Vagina (tissue), 2 donors: ENCODE measurements around the gene PGLYRP4. TPM values are rescaled to one million over a fixed set of nuclear protein-coding genes. Genes with fewer than 3 reads are reported as not detected.

Experiments
- DNase-seq, 2 donors: peaks; one replicate each; pipeline ENCODE4 v3.0.0-alpha.2; 2017; ENCODE audit errors: extremely low spot score in 2 of 2
- H3K27ac ChIP-seq: fragments of 200-600 bp; sonication (generic); one replicate; pipeline ENCODE4 v1.5.1; 2019
- H3K27me3 ChIP-seq: fragments of 200-600 bp; sonication (generic); one replicate; pipeline ENCODE4 v1.5.1; 2019
- H3K36me3 ChIP-seq, 2 donors: fragments of 200-600 bp; sonication (generic); one replicate each; pipeline ENCODE4 v1.5.1; 2017 to 2019
- H3K4me1 ChIP-seq: fragments of 200-600 bp; sonication (generic); one replicate; pipeline ENCODE4 v1.5.1; 2019
- H3K4me3 ChIP-seq, 2 donors: fragments of 200-600 bp; sonication (generic); 1 replicate in 1 of 2; 2 replicates in 1 of 2; pipeline ENCODE4 v1.5.1; 2016 to 2019
- H3K9me3 ChIP-seq: fragments of 200-600 bp; sonication (generic); one replicate; pipeline ENCODE4 v1.5.1; 2019
- POLR2A ChIP-seq, 2 donors: fragments of 450-650 bp; IDR thresholded peaks; one replicate each; pipeline ENCODE4 v1.6.1; 2017; ENCODE audit warnings: antibody characterized with exemption in 2 of 2, mild to moderate bottlenecking in 2 of 2, moderate library complexity in 2 of 2
- POLR2AphosphoS5 ChIP-seq, 2 donors: sonication (generic); formaldehyde crosslinking; IDR thresholded peaks; one replicate each; pipeline ENCODE4 v1.9.0; 2017; ENCODE audit warnings: antibody characterized with exemption in 2 of 2, mild to moderate bottlenecking in 2 of 2, low read depth in 1 of 2; ENCODE audit not compliant: insufficient read depth in 1 of 2
- intact Hi-C: fragments of 100-400 bp; cut with DNase I; formaldehyde crosslinking; loops from one replicate; pipeline ENCODE4 v1.15.1; 2023
- total RNA-seq: library from RNA; depleted of rRNA; stranded (reverse); fragments of >200 nt; gene quantifications from one replicate; pipeline ENCODE4 v1.2.3, GENCODE V29; 2016
- TF ChIP-seq, protein P1 (sequence below), 3 experiments: fragments of 450-650 bp in 2 of 3; fragments of 200-600 bp in 1 of 3; sonication (generic) in 1 of 3; IDR thresholded peaks; one replicate each; pipeline ENCODE4 v1.5.1; 2017 to 2019; ENCODE audit warnings: antibody characterized with exemption in 3 of 3, mild to moderate bottlenecking in 2 of 3, moderate library complexity in 2 of 3

PGLYRP4 gene
- total RNA-seq, 1 donor from 2014 or later = 3.9 TPM

DNA sequence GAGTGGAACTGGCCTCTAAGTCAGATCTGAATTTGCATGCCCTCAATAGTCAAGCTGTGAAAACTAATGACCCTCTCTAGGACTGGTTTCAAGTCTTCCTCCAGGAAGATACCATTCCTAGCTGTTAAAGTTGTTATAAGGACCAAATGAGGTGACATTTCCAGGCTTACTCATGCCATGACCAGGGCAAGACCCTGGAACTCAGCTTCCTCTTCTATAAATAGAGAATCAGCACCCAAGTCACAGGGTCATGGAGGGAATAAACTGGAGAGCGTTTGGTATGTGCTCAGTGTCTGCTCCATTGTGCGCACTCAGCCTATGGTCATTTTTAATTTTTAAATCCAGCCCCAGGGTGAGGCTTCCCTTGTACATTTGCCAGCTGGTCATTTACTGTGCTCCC is 11.5 kb upstream of the PGLYRP4 start:
- no peaks in the 10 kb centered on the region for H3K27me3 ChIP-seq
- H3K9me3 ChIP-seq = no peaks in the 10 kb centered on the region
- H3K4me3 ChIP-seq = no peak overlapping the region
- DNase-seq = no peak
- TF ChIP-seq POLR2A (IDR thresholded peaks at IDR 0.05) (no peak), POLR2AphosphoS5 (IDR thresholded peaks at IDR 0.05; ENCODE audit: insufficient read depth in 1 of 2, low read depth in 1 of 2) (no peak)
- TF ChIP-seq, protein P1, sequence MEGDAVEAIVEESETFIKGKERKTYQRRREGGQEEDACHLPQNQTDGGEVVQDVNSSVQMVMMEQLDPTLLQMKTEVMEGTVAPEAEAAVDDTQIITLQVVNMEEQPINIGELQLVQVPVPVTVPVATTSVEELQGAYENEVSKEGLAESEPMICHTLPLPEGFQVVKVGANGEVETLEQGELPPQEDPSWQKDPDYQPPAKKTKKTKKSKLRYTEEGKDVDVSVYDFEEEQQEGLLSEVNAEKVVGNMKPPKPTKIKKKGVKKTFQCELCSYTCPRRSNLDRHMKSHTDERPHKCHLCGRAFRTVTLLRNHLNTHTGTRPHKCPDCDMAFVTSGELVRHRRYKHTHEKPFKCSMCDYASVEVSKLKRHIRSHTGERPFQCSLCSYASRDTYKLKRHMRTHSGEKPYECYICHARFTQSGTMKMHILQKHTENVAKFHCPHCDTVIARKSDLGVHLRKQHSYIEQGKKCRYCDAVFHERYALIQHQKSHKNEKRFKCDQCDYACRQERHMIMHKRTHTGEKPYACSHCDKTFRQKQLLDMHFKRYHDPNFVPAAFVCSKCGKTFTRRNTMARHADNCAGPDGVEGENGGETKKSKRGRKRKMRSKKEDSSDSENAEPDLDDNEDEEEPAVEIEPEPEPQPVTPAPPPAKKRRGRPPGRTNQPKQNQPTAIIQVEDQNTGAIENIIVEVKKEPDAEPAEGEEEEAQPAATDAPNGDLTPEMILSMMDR (IDR thresholded peaks at IDR 0.05) = no peak
- H3K4me1 ChIP-seq = no peaks in the 10 kb centered on the region
- intact Hi-C loops = no loop called here
- H3K27ac ChIP-seq = no peak overlapping the region
- no peaks in the 10 kb centered on the region for H3K36me3 ChIP-seq

DNA sequence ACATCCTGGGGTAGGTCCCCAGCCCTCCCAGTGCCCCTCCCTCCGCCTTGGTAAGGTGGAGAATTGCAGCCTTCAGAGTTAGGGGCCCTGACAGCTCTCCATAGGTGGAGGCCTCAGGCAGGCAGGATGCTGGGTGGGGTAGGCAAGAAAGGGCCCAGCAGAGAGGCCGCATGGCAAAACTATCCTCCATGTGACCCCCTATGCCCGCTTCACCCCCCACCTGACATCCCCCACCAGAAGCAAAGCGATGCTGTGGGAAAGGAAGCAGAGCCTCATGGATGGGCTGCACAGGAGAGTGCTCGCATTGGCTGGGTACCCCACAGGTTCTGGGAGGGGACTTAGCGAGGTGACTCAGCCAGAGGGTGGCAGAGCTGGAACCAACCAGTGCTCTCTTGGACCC is 10.6 kb upstream of the PGLYRP4 start:
- H3K4me1 ChIP-seq = no peaks in the 10 kb centered on the region
- TF ChIP-seq POLR2AphosphoS5 (IDR thresholded peaks at IDR 0.05; ENCODE audit: insufficient read depth in 1 of 2, low read depth in 1 of 2) = no peak
- TF ChIP-seq, protein P1 (IDR thresholded peaks at IDR 0.05) = no peak
- no peak for TF ChIP-seq POLR2A (IDR thresholded peaks at IDR 0.05)
- peak; percentile 76 to 91 for DNase-seq
- H3K9me3 ChIP-seq = no peaks in the 10 kb centered on the region
- no peaks in the 10 kb centered on the region for H3K36me3 ChIP-seq
- H3K4me3 ChIP-seq = no peak overlapping the region
- H3K27me3 ChIP-seq = no peaks in the 10 kb centered on the region
- H3K27ac ChIP-seq = peak overlapping the region; percentile 53
- intact Hi-C loops = loop anchor here (10.0 kb wide), 1 partner anchor 106 kb away; the partner anchor contains the start of gene S100A7

DNA sequence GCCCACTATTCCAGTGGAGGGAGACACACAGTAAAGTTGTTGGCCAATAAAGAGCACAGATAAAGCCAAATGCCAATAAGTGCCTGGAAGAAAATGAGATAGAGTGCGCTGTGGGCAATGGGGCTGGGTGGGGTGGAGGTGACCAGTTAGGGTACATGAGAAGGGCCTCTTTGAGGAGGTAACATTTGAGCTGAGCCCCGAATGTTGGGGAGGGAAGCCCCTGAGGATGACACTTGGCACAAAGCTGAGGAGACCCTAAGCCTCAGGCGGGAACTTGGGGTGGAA is 10.0 kb upstream of the PGLYRP4 start:
- peak overlapping the region; percentile 1 to 24 for H3K4me3 ChIP-seq
- TF ChIP-seq POLR2AphosphoS5 (IDR thresholded peaks at IDR 0.05; ENCODE audit: insufficient read depth in 1 of 2, low read depth in 1 of 2) = no peak
- no peak for TF ChIP-seq POLR2A (IDR thresholded peaks at IDR 0.05)
- TF ChIP-seq, protein P1 (IDR thresholded peaks at IDR 0.05) = no peak
- intact Hi-C loops = loop anchor here (10.0 kb wide), 1 partner anchor 106 kb away; the partner anchor contains the start of gene S100A7
- no peaks in the 10 kb centered on the region for H3K36me3 ChIP-seq
- no peaks in the 10 kb centered on the region for H3K27me3 ChIP-seq
- H3K4me1 ChIP-seq = no peaks in the 10 kb centered on the region
- no peaks in the 10 kb centered on the region for H3K9me3 ChIP-seq
- peak overlapping the region; percentile 53 for H3K27ac ChIP-seq
- DNase-seq = peak in 1 of 2 donors; percentile 22

DNA sequence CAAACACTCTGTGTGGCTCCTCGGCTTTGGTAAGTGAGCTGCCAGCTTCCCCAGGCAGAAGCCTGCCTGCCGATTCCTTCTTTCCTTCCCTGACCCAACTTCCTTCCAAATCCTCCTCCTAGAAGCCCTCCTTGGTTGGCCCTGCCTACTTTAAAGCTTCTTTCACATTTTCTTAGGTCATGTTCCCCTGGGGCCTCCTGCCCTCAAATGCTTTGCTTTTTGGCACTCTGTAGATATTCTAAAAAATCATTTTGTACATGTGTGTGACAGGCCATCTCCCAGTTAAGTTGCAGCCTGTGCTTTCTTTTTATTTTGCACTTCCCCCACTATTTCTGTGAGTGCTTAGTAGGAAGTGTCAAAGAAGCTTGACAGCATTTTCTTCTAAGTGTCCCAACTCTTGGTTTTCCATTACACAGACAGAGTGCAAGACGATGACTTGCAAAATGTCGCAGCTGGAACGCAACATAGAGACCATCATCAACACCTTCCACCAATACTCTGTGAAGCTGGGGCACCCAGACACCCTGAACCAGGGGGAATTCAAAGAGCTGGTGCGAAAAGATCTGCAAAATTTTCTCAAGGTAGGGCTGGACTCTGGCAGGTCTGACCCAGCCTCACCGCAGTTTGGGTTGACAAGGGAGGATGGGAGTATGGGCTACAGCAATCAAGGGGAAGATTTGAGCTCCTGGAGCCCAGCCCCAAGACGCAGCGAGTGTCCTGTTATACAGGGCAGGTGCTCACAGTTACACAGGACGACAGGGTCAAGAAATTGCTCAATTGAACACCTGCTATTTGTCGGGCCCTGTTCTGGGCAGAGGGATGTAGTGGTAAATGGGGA is 9.4 kb upstream of the PGLYRP4 start, which contains the start of gene S100A9:
TSS of gene S100A9 (plus strand) at position 2 of the 838 bp plus-strand sequence. CDS start at position 432, 430 bp downstream.
- H3K27ac ChIP-seq = peak within 1 kb of the TSS; percentile 53
- intact Hi-C loops = loop anchor here (10.0 kb wide), 1 partner anchor 107 kb away; the partner anchor contains the start of gene S100A7
- H3K4me3 ChIP-seq = peak within 1 kb of the TSS; percentile 1 to 24
- H3K36me3 ChIP-seq = no peaks in the 10 kb centered on the region
- H3K27me3 ChIP-seq = no peaks in the 10 kb centered on the region
- H3K9me3 ChIP-seq = no peaks in the 10 kb centered on the region
- peak; percentile 64 to 70 for DNase-seq
- TF ChIP-seq POLR2AphosphoS5 (IDR thresholded peaks at IDR 0.05; ENCODE audit: insufficient read depth in 1 of 2, low read depth in 1 of 2) (no peak), POLR2A (IDR thresholded peaks at IDR 0.05) (no peak)
- TF ChIP-seq, protein P1 (IDR thresholded peaks at IDR 0.05) = no peak
- H3K4me1 ChIP-seq = no peaks in the 10 kb centered on the region
